HEK293 (cell line): Measurements from ENCODE around the gene SAMD11.

ENCODE experiments used
- OVOL3 ChIP-seq: fragments of 450-650 bp; formaldehyde crosslinking; IDR thresholded peaks from 2 replicates; pipeline ENCODE4 v1.5.1; 2016; ENCODE audit warnings: missing biosample characterization, missing genetic modification characterization
- ZBTB48 ChIP-seq: fragments of 450-650 bp; formaldehyde crosslinking; IDR thresholded peaks from 2 replicates; pipeline ENCODE4 v1.5.1; 2016; ENCODE audit warnings: missing biosample characterization, missing genetic modification characterization
- ZNF138 ChIP-seq: fragments of 450-650 bp; formaldehyde crosslinking; IDR thresholded peaks from 2 replicates; pipeline ENCODE4 v1.5.1; 2016; ENCODE audit warnings: missing biosample characterization, missing genetic modification characterization, borderline replicate concordance
- ZNF664 ChIP-seq: fragments of 450-650 bp; formaldehyde crosslinking; IDR thresholded peaks from 2 replicates; pipeline ENCODE4 v1.5.1; 2016; ENCODE audit warnings: missing biosample characterization, missing genetic modification characterization
- TF ChIP-seq, protein P1 (sequence below): fragments of 450-650 bp; formaldehyde crosslinking; IDR thresholded peaks from 2 replicates; pipeline ENCODE4 v1.5.1; 2016; ENCODE audit warnings: missing biosample characterization, missing genetic modification characterization

- TF ChIP-seq, protein P1, sequence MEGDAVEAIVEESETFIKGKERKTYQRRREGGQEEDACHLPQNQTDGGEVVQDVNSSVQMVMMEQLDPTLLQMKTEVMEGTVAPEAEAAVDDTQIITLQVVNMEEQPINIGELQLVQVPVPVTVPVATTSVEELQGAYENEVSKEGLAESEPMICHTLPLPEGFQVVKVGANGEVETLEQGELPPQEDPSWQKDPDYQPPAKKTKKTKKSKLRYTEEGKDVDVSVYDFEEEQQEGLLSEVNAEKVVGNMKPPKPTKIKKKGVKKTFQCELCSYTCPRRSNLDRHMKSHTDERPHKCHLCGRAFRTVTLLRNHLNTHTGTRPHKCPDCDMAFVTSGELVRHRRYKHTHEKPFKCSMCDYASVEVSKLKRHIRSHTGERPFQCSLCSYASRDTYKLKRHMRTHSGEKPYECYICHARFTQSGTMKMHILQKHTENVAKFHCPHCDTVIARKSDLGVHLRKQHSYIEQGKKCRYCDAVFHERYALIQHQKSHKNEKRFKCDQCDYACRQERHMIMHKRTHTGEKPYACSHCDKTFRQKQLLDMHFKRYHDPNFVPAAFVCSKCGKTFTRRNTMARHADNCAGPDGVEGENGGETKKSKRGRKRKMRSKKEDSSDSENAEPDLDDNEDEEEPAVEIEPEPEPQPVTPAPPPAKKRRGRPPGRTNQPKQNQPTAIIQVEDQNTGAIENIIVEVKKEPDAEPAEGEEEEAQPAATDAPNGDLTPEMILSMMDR, result no peak
- TF ChIP-seq ZNF138 (tag by site-specific recombination), result no peak
- no peak for TF ChIP-seq ZBTB48
- no peak for TF ChIP-seq OVOL3 (tag by site-specific recombination)
- TF ChIP-seq ZNF664 (tag by site-specific recombination), result no peak
These were observed 13.8 kb upstream of the SAMD11 start for GRCh38 chr1:909861-910310.
